Keratinocyte (primary cell): ENCODE data around the gene KIF16B. TPM values are rescaled to one million over a fixed set of nuclear protein-coding genes. Genes with fewer than 3 reads are reported as not detected.

ENCODE experiments used
- DNase-seq: peaks from one replicate; pipeline ENCODE4 v3.0.0-alpha.2; 2011; ENCODE audit warnings: low read depth, missing footprints, low spot score
- FAIRE-seq: peaks from 2 replicates; lab custom pipeline; 2011; peaks lifted over from hg19 to GRCh38; lab: Jason Lieb, UNC
- H2AFZ ChIP-seq: 2 replicates; pipeline ENCODE4 v1.6.0; 2012; ENCODE audit warnings: low read length, control low read depth, inconsistent platforms; ENCODE audit not compliant: control insufficient read depth
- H3K27ac ChIP-seq: 2 replicates; pipeline ENCODE4 v1.5.1; 2011; ENCODE audit warnings: low read length; ENCODE audit not compliant: control insufficient read depth, insufficient read depth
- H3K27me3 ChIP-seq: 3 replicates; pipeline ENCODE4 v1.6.0; 2011; ENCODE audit warnings: low read length; ENCODE audit not compliant: control insufficient read depth, insufficient read depth; ENCODE audit errors: extremely low read depth
- H3K36me3 ChIP-seq, 2 experiments: 2 replicates in 1 of 2; 3 replicates in 1 of 2; pipeline ENCODE4 v1.5.1; 2011; ENCODE audit warnings: low read length in 2 of 2, mild to moderate bottlenecking in 1 of 2; ENCODE audit not compliant: control insufficient read depth in 2 of 2, insufficient read depth in 2 of 2; ENCODE audit errors: extremely low read depth in 1 of 2
- H3K4me1 ChIP-seq: 3 replicates; pipeline ENCODE4 v1.5.1; 2011; ENCODE audit warnings: low read length; ENCODE audit not compliant: control insufficient read depth, insufficient read depth; ENCODE audit errors: extremely low read depth
- H3K4me2 ChIP-seq: 3 replicates; pipeline ENCODE4 v1.6.0; 2011; ENCODE audit warnings: low read depth, low read length; ENCODE audit not compliant: control insufficient read depth, insufficient read depth; ENCODE audit errors: extremely low read depth
- H3K4me3 ChIP-seq, 3 experiments: fragments of 200-600 bp in 1 of 3; sonication (generic) in 1 of 3; 2 replicates in 2 of 3; 3 replicates in 1 of 3; pipeline ENCODE4 v1.5.1; 2011 to 2016; ENCODE audit warnings: low read length in 3 of 3, mild to moderate bottlenecking in 3 of 3, control low read depth in 2 of 3, inconsistent platforms in 1 of 3, low read depth in 1 of 3, mixed read lengths in 1 of 3, mixed run types in 1 of 3, moderate library complexity in 1 of 3; ENCODE audit not compliant: control insufficient read depth in 2 of 3, insufficient read depth in 2 of 3; ENCODE audit errors: extremely low read depth in 1 of 3
- H3K79me2 ChIP-seq: 2 replicates; pipeline ENCODE4 v1.6.0; 2012; ENCODE audit warnings: low read length; ENCODE audit not compliant: control insufficient read depth, insufficient read depth
- H3K9ac ChIP-seq: 3 replicates; pipeline ENCODE4 v1.6.0; 2011; ENCODE audit warnings: low read length; ENCODE audit not compliant: control insufficient read depth, insufficient read depth; ENCODE audit errors: extremely low read depth
- H3K9me1 ChIP-seq: 3 replicates; pipeline ENCODE4 v1.6.0; 2011; ENCODE audit warnings: low read length; ENCODE audit not compliant: control insufficient read depth, insufficient read depth; ENCODE audit errors: extremely low read depth
- H3K9me3 ChIP-seq: 2 replicates; pipeline ENCODE4 v1.5.1; 2012; ENCODE audit warnings: low read depth, low read length; ENCODE audit not compliant: control insufficient read depth
- H4K20me1 ChIP-seq: 3 replicates; pipeline ENCODE4 v1.6.0; 2011; ENCODE audit warnings: low read length; ENCODE audit not compliant: control insufficient read depth, insufficient read depth; ENCODE audit errors: extremely low read depth
- CTCF ChIP-seq, 3 experiments: IDR thresholded peaks in 1 of 3; conservative IDR thresholded peaks in 1 of 3; optimal IDR thresholded peaks in 1 of 3; 2 replicates in 2 of 3; 3 replicates in 1 of 3; pipeline versions ENCODE3 to v1.5.1; 2011; ENCODE audit warnings: low read length in 3 of 3, mild to moderate bottlenecking in 3 of 3, moderate library complexity in 2 of 3, control low read depth in 1 of 3, inconsistent platforms in 1 of 3; ENCODE audit not compliant: insufficient read depth in 2 of 3; ENCODE audit errors: extremely low read depth in 1 of 3
- EZH2 ChIP-seq: IDR thresholded peaks from one replicate; pipeline ENCODE4 v1.6.1; 2012; ENCODE audit warnings: inconsistent platforms, mild to moderate bottlenecking, low read length, moderate library complexity
- dilution Hi-C: fragments of 300-500 bp; cut with MboI; formaldehyde crosslinking; loops from one replicate; pipeline ENCODE4 v1.7.0; 2020; ENCODE audit warnings: low sequenced_read_pairs; ENCODE audit not compliant: extremely low pct_ligation_motif_present
- polyA plus RNA-seq, 5 experiments: library from polyadenylated mRNA; depleted of rRNA in 3 of 5; stranded (reverse) in 3 of 5; stranded (forward) in 1 of 5; unstranded in 1 of 5; fragments of >200 nt; gene quantifications; 1 replicate in 1 of 5; 2 replicates in 3 of 5; 3 replicates in 1 of 5; pipeline versions ENCODE4 v1.2.1 to v1.2.3, GENCODE V29; 2011 to 2012; ENCODE audit warnings: missing spikeins in 2 of 5, low read depth in 1 of 5, low replicate concordance in 1 of 5

Gene KIF16B
- polyA plus RNA-seq, 1 donor (not counting 4 experiments of a cell fraction or from before 2014, with no cell fraction given): 16.1 TPM

- no peak overlapping the region for H3K27ac ChIP-seq
- H3K79me2 ChIP-seq: no peaks in the 10 kb centered on the region
- no peak overlapping the region for H2AFZ ChIP-seq
- no peak overlapping the region for H3K4me3 ChIP-seq
- no peak overlapping the region for H3K9ac ChIP-seq
- no peaks in the 10 kb centered on the region for H3K9me1 ChIP-seq
- peaks cover 3% of the 10 kb centered on the region for H3K4me1 ChIP-seq
- H3K27me3 ChIP-seq: no peaks in the 10 kb centered on the region
- FAIRE-seq (no peak), DNase-seq (no peak)
- H3K36me3 ChIP-seq: peaks cover 2 to 9% of the 10 kb centered on the region in 2 experiments
- no peak for TF ChIP-seq EZH2
- TF ChIP-seq CTCF (optimal IDR thresholded peaks at IDR 0.05 in 1 of 3, IDR thresholded peaks at IDR 0.05 in 1 of 3, conservative IDR thresholded peaks at IDR 0.05 in 1 of 3; ENCODE audit: extremely low read depth in 1 of 3, insufficient read depth in 2 of 3, low read length in 3 of 3): no peak
- no peak overlapping the region for H3K4me2 ChIP-seq
- dilution Hi-C loops: no loop called here
- no peaks in the 10 kb centered on the region for H3K9me3 ChIP-seq
- H4K20me1 ChIP-seq: no peaks in the 10 kb centered on the region
Measured at GRCh38 chr20:16423311-16424212, 149.7 kb downstream of the KIF16B start.

GRCh38 chr20:16419138-16419715 is 154.0 kb downstream of the KIF16B start:
- Histone ChIP-seq H3K9me3 (no peaks in the 10 kb centered on the region), H3K4me1 (peaks cover 3% of the 10 kb centered on the region), H3K36me3 (peaks cover 2 to 4% of the 10 kb centered on the region in 2 experiments), H3K4me3 (no peak overlapping the region), H4K20me1 (no peaks in the 10 kb centered on the region), H3K9me1 (no peaks in the 10 kb centered on the region), H3K4me2 (no peak overlapping the region), H3K9ac (no peak overlapping the region), H3K79me2 (no peaks in the 10 kb centered on the region), H3K27ac (no peak overlapping the region), H3K27me3 (no peaks in the 10 kb centered on the region), H2AFZ (no peak overlapping the region)
- TF ChIP-seq EZH2 (no peak), CTCF (optimal IDR thresholded peaks at IDR 0.05 in 1 of 3, IDR thresholded peaks at IDR 0.05 in 1 of 3, conservative IDR thresholded peaks at IDR 0.05 in 1 of 3; ENCODE audit: extremely low read depth in 1 of 3, insufficient read depth in 2 of 3, low read length in 3 of 3) (no peak)
- no peak for DNase-seq
- peak; percentile 90 for FAIRE-seq
- dilution Hi-C loops: no loop called here
